ENCODE results near the gene ITM2B.

DNA sequence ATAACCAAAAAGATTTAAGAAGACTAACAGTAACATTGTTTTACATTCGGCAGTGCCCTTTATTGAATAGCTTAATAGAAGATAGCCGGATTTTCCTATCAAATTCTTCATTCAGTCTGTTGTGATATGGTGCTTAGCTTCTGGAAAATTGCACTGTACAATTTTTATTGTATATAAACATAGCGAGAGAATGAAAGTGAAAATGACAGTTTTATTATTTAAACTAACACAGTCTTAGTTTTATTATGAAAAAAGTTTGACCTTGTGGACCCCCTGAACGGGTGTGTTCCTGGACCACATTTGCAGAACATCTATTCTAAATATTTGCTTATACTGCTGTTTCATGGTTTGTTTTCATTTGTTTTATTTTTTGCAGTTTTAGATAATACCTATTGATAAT is 8.6 kb downstream of the ITM2B start:
- no peak for TF ChIP-seq GATAD2B (conservative IDR thresholded peaks at IDR 0.05; ENCODE audit: low read depth)
- no peak for TF ChIP-seq HCFC1 (IDR thresholded peaks at IDR 0.05; ENCODE audit: low read length)
- no peak for TF ChIP-seq ZNF217 (IDR thresholded peaks at IDR 0.05)
- no peak for TF ChIP-seq POLR2A (IDR thresholded peaks at IDR 0.05; ENCODE audit: low read depth, low read length)

Data from GM12878 (cell line).